KMS-11 (cell line): ENCODE measurements around the gene RPS6KA5.
"Not testable (repeated sequence)": the region's sequence is repeated elsewhere in the genome, so short reads cannot be mapped to it uniquely, and the experiment has no call there.

ENCODE experiments used
- H2AFZ ChIP-seq: fragments of 200-600 bp; sonication (generic); 2 replicates; pipeline ENCODE4 v1.6.1; 2016; ENCODE audit warnings: antibody characterized with exemption, mixed run types, low read depth
- H3K27ac ChIP-seq: fragments of 200-600 bp; sonication (generic); 2 replicates; pipeline ENCODE4 v1.6.1; 2016; ENCODE audit warnings: mild to moderate bottlenecking, mixed run types
- H3K27me3 ChIP-seq: fragments of 200-600 bp; sonication (generic); 2 replicates; pipeline ENCODE4 v1.6.1; 2017; ENCODE audit warnings: mild to moderate bottlenecking, low read depth, mixed run types, moderate library complexity; ENCODE audit not compliant: insufficient read depth
- H3K36me3 ChIP-seq: fragments of 200-600 bp; sonication (generic); 2 replicates; pipeline ENCODE4 v1.6.1; 2017; ENCODE audit warnings: mild to moderate bottlenecking, mixed run types; ENCODE audit not compliant: insufficient read depth
- H3K4me1 ChIP-seq: fragments of 200-600 bp; sonication (generic); 2 replicates; pipeline ENCODE4 v1.6.1; 2016; ENCODE audit warnings: mild to moderate bottlenecking, low read depth, mixed run types; ENCODE audit not compliant: poor library complexity, severe bottlenecking
- H3K4me2 ChIP-seq: fragments of 200-600 bp; sonication (generic); 2 replicates; pipeline ENCODE4 v1.7.0; 2016; ENCODE audit warnings: mild to moderate bottlenecking, mixed run types
- H3K4me3 ChIP-seq: fragments of 200-600 bp; sonication (generic); IDR thresholded peaks from 2 replicates; pipeline ENCODE4 v1.6.1; 2017; ENCODE audit warnings: low read depth, low read length, mixed read lengths; ENCODE audit not compliant: insufficient read depth
- H3K79me2 ChIP-seq: fragments of 200-600 bp; sonication (generic); 2 replicates; pipeline ENCODE4 v1.6.1; 2016; ENCODE audit warnings: low read depth, mixed run types; ENCODE audit not compliant: insufficient read depth
- H3K9ac ChIP-seq: fragments of 200-600 bp; sonication (generic); 2 replicates; pipeline ENCODE4 v1.6.1; 2016; ENCODE audit warnings: mild to moderate bottlenecking, mixed run types
- H4K20me1 ChIP-seq: fragments of 200-600 bp; sonication (generic); 2 replicates; pipeline ENCODE4 v1.6.1; 2016; ENCODE audit warnings: mild to moderate bottlenecking, mixed run types; ENCODE audit not compliant: insufficient read depth
- CTCF ChIP-seq: fragments of 200-600 bp; sonication (generic); conservative IDR thresholded peaks from 2 replicates; pipeline ENCODE4 v1.6.1; 2017; ENCODE audit warnings: low read depth, mild to moderate bottlenecking, antibody characterized with exemption, low read length, moderate library complexity, mixed read lengths

Gene RPS6KA5

GRCh38 chr14:91035855-91036254 is 24.6 kb downstream of the RPS6KA5 start:
- H3K4me3 ChIP-seq, result no peak overlapping the region
- no peaks in the 10 kb centered on the region for H4K20me1 ChIP-seq
- H3K4me1 ChIP-seq, result peaks cover 7% of the 10 kb centered on the region
- no peaks in the 10 kb centered on the region for H3K79me2 ChIP-seq
- no peaks in the 10 kb centered on the region for H3K36me3 ChIP-seq
- H3K27me3 ChIP-seq, result no peaks in the 10 kb centered on the region
- TF ChIP-seq CTCF, result no peak
- H3K9ac ChIP-seq, result no peak overlapping the region
- no peak overlapping the region for H3K4me2 ChIP-seq
- no peak overlapping the region for H3K27ac ChIP-seq
- no peak overlapping the region for H2AFZ ChIP-seq

- not testable (repeated sequence) for H3K27ac ChIP-seq, H3K79me2 ChIP-seq, H4K20me1 ChIP-seq
Observed at GRCh38 chr14:91034379-91034778, 26.1 kb downstream of the RPS6KA5 start.

GRCh38 chr14:91032248-91032647 is 28.2 kb downstream of the RPS6KA5 start:
- H3K4me2 ChIP-seq, result no peak overlapping the region
- no peaks in the 10 kb centered on the region for H4K20me1 ChIP-seq
- no peak overlapping the region for H2AFZ ChIP-seq
- no peaks in the 10 kb centered on the region for H3K27me3 ChIP-seq
- no peak overlapping the region for H3K27ac ChIP-seq
- no peak overlapping the region for H3K9ac ChIP-seq
- no peaks in the 10 kb centered on the region for H3K79me2 ChIP-seq
- no peak overlapping the region for H3K4me3 ChIP-seq
- H3K36me3 ChIP-seq, result no peaks in the 10 kb centered on the region
- peaks cover 16% of the 10 kb centered on the region for H3K4me1 ChIP-seq
- no peak for TF ChIP-seq CTCF

More at GRCh38 chr14:91034379-91034778, 26.1 kb downstream of the RPS6KA5 start:
- H3K36me3 ChIP-seq, H3K4me3 ChIP-seq, H3K4me2 ChIP-seq, H3K27me3 ChIP-seq, H3K9ac ChIP-seq, H2AFZ ChIP-seq: not testable (repeated sequence)
- H3K4me1 ChIP-seq, result peaks cover 12% of the 10 kb centered on the region

- H3K36me3 ChIP-seq, result no peaks in the 10 kb centered on the region
- no peak overlapping the region for H3K9ac ChIP-seq
- H4K20me1 ChIP-seq, result no peaks in the 10 kb centered on the region
- H3K4me3 ChIP-seq, result no peak overlapping the region
- H3K4me1 ChIP-seq, result peaks cover 16% of the 10 kb centered on the region
- H3K27me3 ChIP-seq, result no peaks in the 10 kb centered on the region
- no peak overlapping the region for H3K4me2 ChIP-seq
- no peaks in the 10 kb centered on the region for H3K79me2 ChIP-seq
- no peak overlapping the region for H3K27ac ChIP-seq
- no peak for TF ChIP-seq CTCF
- no peak overlapping the region for H2AFZ ChIP-seq
Observed at GRCh38 chr14:91031666-91032065, 28.8 kb downstream of the RPS6KA5 start.

GRCh38 chr14:91029456-91030217 is 30.8 kb downstream of the RPS6KA5 start:
- Histone ChIP-seq H3K27ac (no peak overlapping the region), H3K9ac (no peak overlapping the region)

More at GRCh38 chr14:91029456-91030217, 30.8 kb downstream of the RPS6KA5 start:
- TF ChIP-seq CTCF, result no peak
- no peak overlapping the region for H3K4me3 ChIP-seq
- no peaks in the 10 kb centered on the region for H3K79me2 ChIP-seq
- H2AFZ ChIP-seq, result no peak overlapping the region
- no peaks in the 10 kb centered on the region for H3K36me3 ChIP-seq
- H3K27me3 ChIP-seq, result no peaks in the 10 kb centered on the region
- peaks cover 16% of the 10 kb centered on the region for H3K4me1 ChIP-seq
- no peaks in the 10 kb centered on the region for H4K20me1 ChIP-seq
- peak overlapping the region; percentile 39; the same call in 1 of the 2 replicates for H3K4me2 ChIP-seq
